GM12878 (cell line): ENCODE results near the gene WWOX. TPM values are rescaled to one million over a fixed set of nuclear protein-coding genes. Genes with fewer than 3 reads are reported as not detected.

Experiments used
- ATAC-seq: fragments of 200-7000 bp; cut with Tn5 transposase; 3 replicates; pipeline ENCODE4 v1.9.1; 2020; ENCODE audit warnings: mild to moderate bottlenecking, moderate library complexity
- BruUV-seq: library from RNA; stranded (reverse); fragments of 400-500 nt; replicated peaks from 2 replicates; lab custom pipeline; 2021; lab: Mats Ljungman, UMichigan
- CTCF ChIA-PET: fragments of 300-600 bp; sonication (Branson Sonifier 250); formaldehyde crosslinking; extraction: SDS; loops from one replicate; lab custom pipeline; 2021; ENCODE audit warnings: inconsistent platforms; lab: Yijun Ruan, JAX
- POLR2A ChIA-PET: fragments of 350-600 bp; formaldehyde crosslinking; extraction: SDS; loops from one replicate; lab custom pipeline; 2021; ENCODE audit warnings: inconsistent platforms; lab: Charles Lee
- RAD21 ChIA-PET: fragments of 300-600 bp; sonication (Branson Sonifier 250); formaldehyde crosslinking; loops from one replicate; lab custom pipeline; 2023; ENCODE audit warnings: antibody characterized with exemption; ENCODE audit not compliant: unreplicated experiment; lab: Charles Lee
- SMC1A ChIA-PET: fragments of 300-600 bp; sonication (Branson Sonifier 250); formaldehyde crosslinking; loops from one replicate; lab custom pipeline; 2023; ENCODE audit not compliant: unreplicated experiment, uncharacterized antibody; lab: Charles Lee
- DNase-seq: peaks from one replicate; pipeline ENCODE4 v3.0.0-alpha.2; 2011; ENCODE audit warnings: low read depth, low spot score
- FAIRE-seq: peaks from 3 replicates; lab custom pipeline; 2011; peaks lifted over from hg19 to GRCh38; lab: Jason Lieb, UNC
- H2AFZ ChIP-seq: 2 replicates; pipeline ENCODE4 v1.6.0; 2011; ENCODE audit warnings: low read depth, low read length, control low read depth; ENCODE audit not compliant: control insufficient read depth
- H3K27ac ChIP-seq: 2 replicates; pipeline ENCODE4 v1.5.1; 2011; ENCODE audit warnings: control low read depth; ENCODE audit not compliant: control insufficient read depth, insufficient read depth
- H3K27me3 ChIP-seq, 2 experiments: replicated peaks in 1 of 2; 2 replicates each; pipeline versions ENCODE4 v1.6.0 to v1.6.1; 2011; ENCODE audit warnings: low read length in 1 of 2; ENCODE audit not compliant: control insufficient read depth in 2 of 2, insufficient read depth in 2 of 2
- H3K36me3 ChIP-seq, 2 experiments: 2 replicates each; pipeline ENCODE4 v1.5.1; 2011; ENCODE audit warnings: low read length in 1 of 2; ENCODE audit not compliant: control insufficient read depth in 2 of 2, insufficient read depth in 2 of 2
- H3K4me1 ChIP-seq: 2 replicates; pipeline ENCODE4 v1.6.1; 2011; ENCODE audit warnings: mild to moderate bottlenecking, low read length, moderate library complexity, mixed read lengths; ENCODE audit not compliant: control insufficient read depth, insufficient read depth
- H3K4me2 ChIP-seq: 2 replicates; pipeline ENCODE4 v1.6.0; 2011; ENCODE audit warnings: control low read depth; ENCODE audit not compliant: control insufficient read depth, insufficient read depth
- H3K4me3 ChIP-seq: fragments of 200-600 bp; sonication (generic); 2 replicates; pipeline ENCODE4 v1.5.1; 2016
- H3K79me2 ChIP-seq: 2 replicates; pipeline ENCODE4 v1.6.0; 2011; ENCODE audit warnings: low read length; ENCODE audit not compliant: control insufficient read depth, insufficient read depth
- H3K9ac ChIP-seq: 2 replicates; pipeline ENCODE4 v1.8.0; 2011; ENCODE audit warnings: low read length, control low read depth, mixed read lengths; ENCODE audit not compliant: control insufficient read depth, insufficient read depth
- H3K9me3 ChIP-seq: replicated peaks from 3 replicates; pipeline ENCODE4 v1.5.1; 2011; ENCODE audit warnings: mild to moderate bottlenecking, low read length; ENCODE audit not compliant: control insufficient read depth, insufficient read depth
- H4K20me1 ChIP-seq: 2 replicates; pipeline ENCODE4 v1.6.0; 2011; ENCODE audit not compliant: control insufficient read depth, insufficient read depth
- BCL11A ChIP-seq: IDR thresholded peaks from 2 replicates; pipeline ENCODE4 v1.6.1; 2011; ENCODE audit warnings: low read depth, low read length
- ETV6 ChIP-seq, 2 experiments: fragments of 450-650 bp in 1 of 2; IDR thresholded peaks in 1 of 2; conservative IDR thresholded peaks in 1 of 2; 2 replicates each; pipeline ENCODE4 v1.6.1; 2014; ENCODE audit warnings: antibody characterized with exemption in 1 of 2, borderline replicate concordance in 1 of 2, low read depth in 1 of 2, mild to moderate bottlenecking in 1 of 2, moderate library complexity in 1 of 2
- EZH2 ChIP-seq: IDR thresholded peaks from 2 replicates; pipeline ENCODE4 v1.6.1; 2012; ENCODE audit warnings: low read depth, mild to moderate bottlenecking, control low read depth, inconsistent platforms, low read length, borderline replicate concordance; ENCODE audit not compliant: control insufficient read depth
- NFXL1 ChIP-seq: fragments of 450-650 bp; IDR thresholded peaks from 2 replicates; pipeline ENCODE4 v1.6.1; 2017; ENCODE audit warnings: antibody characterized with exemption, mild to moderate bottlenecking, borderline replicate concordance
- PAX5 ChIP-seq: IDR thresholded peaks from 2 replicates; pipeline ENCODE4 v1.6.1; 2011; ENCODE audit warnings: low read depth, low read length, borderline replicate concordance
- PAX8 ChIP-seq: fragments of 450-650 bp; IDR thresholded peaks from 2 replicates; pipeline ENCODE4 v1.6.1; 2017; ENCODE audit warnings: mild to moderate bottlenecking, moderate library complexity
- PRDM15 ChIP-seq: fragments of 450-650 bp; formaldehyde crosslinking; IDR thresholded peaks from 2 replicates; pipeline ENCODE4 v1.4.0; 2020; ENCODE audit warnings: mild to moderate bottlenecking, moderate library complexity
- RUNX3 ChIP-seq: IDR thresholded peaks from 2 replicates; pipeline ENCODE4 v1.6.1; 2012; ENCODE audit warnings: low read length, inconsistent platforms
- SRF ChIP-seq, 2 experiments: IDR thresholded peaks; 2 replicates each; pipeline ENCODE4 v1.6.1; 2011; ENCODE audit warnings: low read depth in 2 of 2, low read length in 2 of 2, mild to moderate bottlenecking in 1 of 2, moderate library complexity in 1 of 2
- ZNF207 ChIP-seq: fragments of 450-650 bp; IDR thresholded peaks from 2 replicates; pipeline ENCODE4 v1.6.1; 2014; ENCODE audit warnings: antibody characterized with exemption, mild to moderate bottlenecking, borderline replicate concordance
- WGBS: methylation state at CpG from one replicate; pipeline ENCODE4 v1.1.6; 2016; ENCODE audit warnings: low lambda C conversion rate; ENCODE audit not compliant: insufficient replicate concordance, insufficient coverage; ENCODE audit errors: missing lambda C conversion rate; 5-methylcytosine and 5-hydroxymethylcytosine counted together
- in situ Hi-C: fragments of 300-500 bp; cut with MboI; formaldehyde crosslinking; loops from 9 replicates; pipeline ENCODE4 v1.14.3; 2018; ENCODE audit warnings: mixed read lengths
- intact Hi-C: fragments of 100-400 bp; cut with micrococcal nuclease; formaldehyde crosslinking; loops from one replicate; pipeline ENCODE4 v1.14.2; 2022; ENCODE audit not compliant: unreplicated experiment
- polyA plus RNA-seq, 11 experiments: library from polyadenylated mRNA; depleted of rRNA in 4 of 11; unstranded in 6 of 11; stranded (reverse) in 5 of 11; fragments of >200 nt; fragmentation: Nextera tagmentation in 4 of 11; fragmentation: Illumina TruSeq in 1 of 11; extraction: Ambion mirVana in 4 of 11; extraction: Trizol in 1 of 11; gene quantifications; 1 replicate in 1 of 11; 2 replicates in 10 of 11; pipeline versions ENCODE4 v1.2.1 to v1.2.3, GENCODE V29; 2011 to 2016; ENCODE audit warnings: inconsistent platforms in 2 of 11, missing spikeins in 2 of 11, low read depth in 1 of 11
- total RNA-seq, 4 experiments: library from RNA; depleted of rRNA in 3 of 4; stranded (reverse); fragments of >200 nt in 3 of 4; fragmentation: Illumina TruSeq in 1 of 4; extraction: Trizol in 1 of 4; gene quantifications; 2 replicates each; pipeline versions ENCODE4 v1.2.1 to v1.2.3, GENCODE V29; 2013 to 2021
- TF ChIP-seq, protein P1 (sequence below): fragments of 450-650 bp; IDR thresholded peaks from 2 replicates; pipeline ENCODE4 v1.6.1; 2016; ENCODE audit warnings: mild to moderate bottlenecking, moderate library complexity, borderline replicate concordance
- TF ChIP-seq, protein P2 (sequence below): IDR thresholded peaks from 2 replicates; pipeline ENCODE4 v1.6.1; 2011; ENCODE audit warnings: low read depth, mild to moderate bottlenecking, low read length, moderate library complexity, borderline replicate concordance; ENCODE audit errors: extremely low read depth

The WWOX gene
- total and polyA plus RNA-seq, 10 of the 15 experiments (the other 5 are each of a cell fraction or from before 2014, with no cell fraction given) = 2.8 to 24.4 (median 17.8) TPM

DNA sequence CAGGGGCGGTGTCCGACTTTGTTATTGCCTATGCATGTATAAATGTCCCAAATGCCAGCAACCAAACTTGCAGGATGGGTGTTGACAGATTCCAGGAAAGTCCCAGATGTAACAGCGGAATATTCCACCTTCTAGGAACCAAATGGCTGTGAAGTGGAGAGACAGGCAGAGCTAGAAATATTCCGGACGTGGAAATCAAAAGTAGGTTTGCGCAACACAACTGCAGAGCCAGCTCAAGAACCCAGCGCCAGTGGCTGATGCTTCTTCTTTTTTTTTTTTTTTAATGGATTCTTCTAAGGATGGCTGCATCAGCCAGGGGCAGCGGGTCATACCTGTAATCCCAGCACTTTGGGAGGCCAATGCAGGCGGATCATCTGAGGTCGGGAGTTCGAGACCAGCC, 899.4 kb downstream of the WWOX start (continued):
- TF ChIP-seq, protein P1, sequence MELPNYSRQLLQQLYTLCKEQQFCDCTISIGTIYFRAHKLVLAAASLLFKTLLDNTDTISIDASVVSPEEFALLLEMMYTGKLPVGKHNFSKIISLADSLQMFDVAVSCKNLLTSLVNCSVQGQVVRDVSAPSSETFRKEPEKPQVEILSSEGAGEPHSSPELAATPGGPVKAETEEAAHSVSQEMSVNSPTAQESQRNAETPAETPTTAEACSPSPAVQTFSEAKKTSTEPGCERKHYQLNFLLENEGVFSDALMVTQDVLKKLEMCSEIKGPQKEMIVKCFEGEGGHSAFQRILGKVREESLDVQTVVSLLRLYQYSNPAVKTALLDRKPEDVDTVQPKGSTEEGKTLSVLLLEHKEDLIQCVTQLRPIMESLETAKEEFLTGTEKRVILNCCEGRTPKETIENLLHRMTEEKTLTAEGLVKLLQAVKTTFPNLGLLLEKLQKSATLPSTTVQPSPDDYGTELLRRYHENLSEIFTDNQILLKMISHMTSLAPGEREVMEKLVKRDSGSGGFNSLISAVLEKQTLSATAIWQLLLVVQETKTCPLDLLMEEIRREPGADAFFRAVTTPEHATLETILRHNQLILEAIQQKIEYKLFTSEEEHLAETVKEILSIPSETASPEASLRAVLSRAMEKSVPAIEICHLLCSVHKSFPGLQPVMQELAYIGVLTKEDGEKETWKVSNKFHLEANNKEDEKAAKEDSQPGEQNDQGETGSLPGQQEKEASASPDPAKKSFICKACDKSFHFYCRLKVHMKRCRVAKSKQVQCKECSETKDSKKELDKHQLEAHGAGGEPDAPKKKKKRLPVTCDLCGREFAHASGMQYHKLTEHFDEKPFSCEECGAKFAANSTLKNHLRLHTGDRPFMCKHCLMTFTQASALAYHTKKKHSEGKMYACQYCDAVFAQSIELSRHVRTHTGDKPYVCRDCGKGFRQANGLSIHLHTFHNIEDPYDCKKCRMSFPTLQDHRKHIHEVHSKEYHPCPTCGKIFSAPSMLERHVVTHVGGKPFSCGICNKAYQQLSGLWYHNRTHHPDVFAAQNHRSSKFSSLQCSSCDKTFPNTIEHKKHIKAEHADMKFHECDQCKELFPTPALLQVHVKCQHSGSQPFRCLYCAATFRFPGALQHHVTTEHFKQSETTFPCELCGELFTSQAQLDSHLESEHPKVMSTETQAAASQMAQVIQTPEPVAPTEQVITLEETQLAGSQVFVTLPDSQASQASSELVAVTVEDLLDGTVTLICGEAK = no peak

DNA sequence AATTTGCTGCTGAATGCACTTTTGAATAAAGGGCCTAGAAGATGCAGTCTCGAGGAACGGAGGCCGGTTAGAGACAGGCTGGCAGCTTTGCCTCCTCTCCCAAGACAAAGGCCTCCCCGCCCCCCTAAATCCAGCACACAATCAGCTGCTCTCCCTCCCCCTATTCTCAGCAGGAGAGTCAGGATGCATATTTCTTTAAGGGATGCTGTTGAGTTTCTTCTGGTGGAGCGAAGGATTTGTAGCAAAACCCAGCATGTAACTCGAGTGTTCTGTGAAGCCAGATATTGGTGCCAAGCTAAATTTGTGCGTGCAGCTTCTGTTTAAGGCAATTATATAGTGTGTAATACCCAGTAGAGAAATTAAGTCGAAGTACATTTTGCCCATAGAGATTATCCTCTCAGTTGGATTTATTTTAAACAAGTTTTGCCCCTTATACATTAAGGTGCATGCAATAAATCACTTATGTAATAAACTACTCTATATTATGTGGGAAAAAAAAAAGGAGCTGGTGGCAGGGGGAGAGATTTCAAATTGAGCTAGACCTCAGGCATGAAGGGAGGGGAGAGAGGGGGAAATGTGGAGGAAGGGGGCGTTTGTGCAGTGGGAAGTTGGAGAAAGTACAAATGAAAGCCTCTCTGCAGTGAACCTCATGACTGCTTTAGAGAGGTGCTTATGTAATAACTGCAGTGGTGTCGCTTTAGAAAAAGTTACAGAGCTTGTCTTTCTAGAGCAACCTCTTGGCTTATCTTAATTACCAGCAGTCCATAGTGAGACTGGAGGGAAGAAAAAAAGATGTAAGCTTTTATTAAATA, 901.9 kb downstream of the WWOX start:
- ChIA-PET POLR2A (no interaction called here), CTCF (interaction anchor here (1.0 kb wide), 1 partner anchor 13 kb away, joined by 4 read pairs; no protein-coding TSS in a partner anchor), RAD21 (no interaction called here), SMC1A (no interaction called here)
- intact Hi-C loops = no loop called here
- Histone ChIP-seq H3K4me2 (no peak overlapping the region), H3K79me2 (no peaks in the 10 kb centered on the region), H3K36me3 (no peaks in the 10 kb centered on the region), H3K4me1 (no peaks in the 10 kb centered on the region), H2AFZ (no peak overlapping the region), H4K20me1 (no peaks in the 10 kb centered on the region), H3K27me3 (no peaks in the 10 kb centered on the region; a peak in 1 of 4 replicates), H3K4me3 (no peak overlapping the region), H3K9me3 (no peaks in the 10 kb centered on the region), H3K9ac (no peak overlapping the region), H3K27ac (no peak overlapping the region)
- ATAC-seq (no peak), FAIRE-seq (no peak), DNase-seq (no peak)
- no TSS peak for BruUV-seq
- WGBS = 31% methylated on average over 9 of the region's 10 CpGs
- in situ Hi-C loops = no loop called here
- no peak for TF ChIP-seq NFXL1
- no peak for TF ChIP-seq ZNF207
- no peak for TF ChIP-seq PAX8
- TF ChIP-seq, protein P2, sequence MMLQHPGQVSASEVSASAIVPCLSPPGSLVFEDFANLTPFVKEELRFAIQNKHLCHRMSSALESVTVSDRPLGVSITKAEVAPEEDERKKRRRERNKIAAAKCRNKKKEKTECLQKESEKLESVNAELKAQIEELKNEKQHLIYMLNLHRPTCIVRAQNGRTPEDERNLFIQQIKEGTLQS = no peak
- TF ChIP-seq RUNX3 = no peak
- no peak for TF ChIP-seq SRF (IDR thresholded peaks at IDR 0.05; ENCODE audit: low read depth in 2 of 2, low read length in 2 of 2)
- no peak for TF ChIP-seq EZH2
- TF ChIP-seq ETV6 (conservative IDR thresholded peaks at IDR 0.05 in 1 of 2, IDR thresholded peaks at IDR 0.05 in 1 of 2; ENCODE audit: borderline replicate concordance in 1 of 2, low read depth in 1 of 2) = no peak
- TF ChIP-seq PRDM15 = no peak
- no peak for TF ChIP-seq BCL11A
- no peak for TF ChIP-seq PAX5
